T-helper 17 cell (primary cell): ENCODE measurements around the gene RBL1. TPM values are rescaled to one million over a fixed set of nuclear protein-coding genes. Genes with fewer than 3 reads are reported as not detected.
"Not testable (repeated sequence)": the region's sequence is repeated elsewhere in the genome, so short reads cannot be mapped to it uniquely, and the experiment has no call there.

Source experiments
- ATAC-seq: fragments of 150-1000 bp; cut with Tn5 transposase; 2 replicates; pipeline ENCODE4 v1.10.0; 2021; ENCODE audit warnings: mild to moderate bottlenecking, moderate library complexity
- DNase-seq, 3 donors: peaks; one replicate each; pipeline versions ENCODE4 v3.0.0 to v3.0.0-alpha.2; 2020 to 2021
- H3K9me3 ChIP-seq: one replicate; pipeline ENCODE4 v1.7.0; 2013; ENCODE audit warnings: low read length, mild to moderate bottlenecking; ENCODE audit not compliant: control insufficient read depth, poor library complexity, severe bottlenecking
- H3K27ac Mint-ChIP-seq: one replicate; pipeline ENCODE4 v1.8.0; 2022; ENCODE audit warnings: mild to moderate bottlenecking, moderate library complexity, mixed read lengths
- H3K27me3 Mint-ChIP-seq: one replicate; pipeline ENCODE4 v1.8.0; 2022; ENCODE audit warnings: mixed read lengths
- H3K36me3 Mint-ChIP-seq: one replicate; pipeline ENCODE4 v1.8.0; 2022; ENCODE audit warnings: low read depth, mixed read lengths
- H3K4me1 Mint-ChIP-seq: one replicate; pipeline ENCODE4 v1.8.0; 2022; ENCODE audit warnings: mild to moderate bottlenecking, mixed read lengths
- H3K4me3 Mint-ChIP-seq: one replicate; pipeline ENCODE4 v1.8.0; 2022; ENCODE audit warnings: mild to moderate bottlenecking, moderate library complexity, mixed read lengths
- total RNA-seq, 4 donors: library from RNA in 2 of 4; stranded (reverse) in 2 of 4; gene quantifications; one replicate each; pipeline ENCODE4 v1.2.3 and lab custom pipeline; 2022 to 2026

RBL1 gene
- total RNA-seq, 2 donors from 2014 or later: 27.1 to 27.3 TPM

- no peaks in the 10 kb centered on the region for H3K9me3 ChIP-seq
- peaks cover 2% of the 10 kb centered on the region for H3K36me3 Mint-ChIP-seq
- DNase-seq (no peak), ATAC-seq (peak; percentile 57)
- H3K4me3 Mint-ChIP-seq: no peak overlapping the region
- H3K4me1 Mint-ChIP-seq: peaks cover 2% of the 10 kb centered on the region
- no peaks in the 10 kb centered on the region for H3K27me3 Mint-ChIP-seq
- H3K27ac Mint-ChIP-seq: peak overlapping the region; percentile 81
These were observed 97.1 kb downstream of the RBL1 start for GRCh38 chr20:36998652-36999051.

- no peak for DNase-seq
- Mint-ChIP-seq H3K4me1 (peaks cover 2% of the 10 kb centered on the region), H3K27me3 (no peaks in the 10 kb centered on the region), H3K36me3 (peaks cover 7% of the 10 kb centered on the region), H3K4me3 (no peak overlapping the region), H3K27ac (peak overlapping the region; percentile 51)
- no peaks in the 10 kb centered on the region for H3K9me3 ChIP-seq
- ATAC-seq: no peak
These were observed 98.7 kb downstream of the RBL1 start for GRCh38 chr20:36997121-36997520.

- peaks cover 10% of the 10 kb centered on the region for H3K4me1 Mint-ChIP-seq
- H3K36me3 Mint-ChIP-seq, H3K27me3 Mint-ChIP-seq, ATAC-seq, H3K9me3 ChIP-seq, H3K27ac Mint-ChIP-seq, H3K4me3 Mint-ChIP-seq, DNase-seq: not testable (repeated sequence)
These were observed 101.6 kb downstream of the RBL1 start for GRCh38 chr20:36994221-36994620.

GRCh38 chr20:36992802-36993334 lies 102.9 kb downstream of the RBL1 start:
- Mint-ChIP-seq H3K4me3 (no peak overlapping the region), H3K27me3 (no peaks in the 10 kb centered on the region), H3K27ac (peak overlapping the region; percentile 22), H3K4me1 (peaks cover 19% of the 10 kb centered on the region), H3K36me3 (peaks cover 7% of the 10 kb centered on the region)
- ATAC-seq: no peak
- DNase-seq: no peak
- H3K9me3 ChIP-seq: no peaks in the 10 kb centered on the region

- peaks cover 7% of the 10 kb centered on the region for H3K36me3 Mint-ChIP-seq
- no peak overlapping the region for H3K27ac Mint-ChIP-seq
- DNase-seq (no peak), ATAC-seq (no peak)
- no peaks in the 10 kb centered on the region for H3K27me3 Mint-ChIP-seq
- peaks cover 22% of the 10 kb centered on the region for H3K4me1 Mint-ChIP-seq
- H3K4me3 Mint-ChIP-seq: no peak overlapping the region
- H3K9me3 ChIP-seq: no peaks in the 10 kb centered on the region
These were observed 104.1 kb downstream of the RBL1 start for GRCh38 chr20:36991703-36992102.

GRCh38 chr20:36989797-36990196 lies 106.0 kb downstream of the RBL1 start:
- no peaks in the 10 kb centered on the region for H3K27me3 Mint-ChIP-seq
- peaks cover 24% of the 10 kb centered on the region for H3K4me1 Mint-ChIP-seq
- H3K36me3 Mint-ChIP-seq: peaks cover 4% of the 10 kb centered on the region
- ATAC-seq (no peak), DNase-seq (no peak)
- H3K9me3 ChIP-seq: no peaks in the 10 kb centered on the region
- H3K27ac Mint-ChIP-seq: peak overlapping the region; percentile 19
- H3K4me3 Mint-ChIP-seq: no peak overlapping the region

- H3K4me1 Mint-ChIP-seq: peaks cover 24% of the 10 kb centered on the region
- ATAC-seq (peak; percentile 79), DNase-seq (no peak)
- H3K4me3 Mint-ChIP-seq: no peak overlapping the region
- H3K27ac Mint-ChIP-seq: peak overlapping the region; percentile 19
- H3K36me3 Mint-ChIP-seq: peaks cover 4% of the 10 kb centered on the region
- H3K9me3 ChIP-seq: no peaks in the 10 kb centered on the region
- no peaks in the 10 kb centered on the region for H3K27me3 Mint-ChIP-seq
These were observed 107.3 kb downstream of the RBL1 start for GRCh38 chr20:36988494-36988966.

GRCh38 chr20:36984257-36984638 lies 111.5 kb downstream of the RBL1 start:
- Mint-ChIP-seq H3K27ac (no peak overlapping the region), H3K27me3 (no peaks in the 10 kb centered on the region), H3K4me1 (peaks cover 16% of the 10 kb centered on the region), H3K4me3 (no peak overlapping the region), H3K36me3 (no peaks in the 10 kb centered on the region)
- ATAC-seq (no peak), DNase-seq (no peak)
- no peaks in the 10 kb centered on the region for H3K9me3 ChIP-seq

- Mint-ChIP-seq H3K27me3 (no peaks in the 10 kb centered on the region), H3K36me3 (no peaks in the 10 kb centered on the region), H3K27ac (peak overlapping the region; percentile 89), H3K4me1 (peaks cover 17% of the 10 kb centered on the region), H3K4me3 (peak overlapping the region; percentile 81)
- peak; percentile 23 to 61 (median 36) for DNase-seq
- H3K9me3 ChIP-seq: no peaks in the 10 kb centered on the region
- peak; percentile 94 for ATAC-seq
These were observed 120.5 kb downstream of the RBL1 start for GRCh38 chr20:36975099-36975818.

GRCh38 chr20:36974660-36975059 lies 121.1 kb downstream of the RBL1 start:
- ATAC-seq (peak; percentile 40), DNase-seq (no peak)
- Mint-ChIP-seq H3K27me3 (no peaks in the 10 kb centered on the region), H3K4me3 (no peak overlapping the region), H3K4me1 (peaks cover 23% of the 10 kb centered on the region), H3K36me3 (no peaks in the 10 kb centered on the region), H3K27ac (peak overlapping the region; percentile 89)
- H3K9me3 ChIP-seq: no peaks in the 10 kb centered on the region

GRCh38 chr20:36971103-36971502 lies 124.7 kb downstream of the RBL1 start:
- Mint-ChIP-seq H3K36me3 (no peaks in the 10 kb centered on the region), H3K4me3 (peak overlapping the region; percentile 63), H3K27ac (peak overlapping the region; percentile 92), H3K27me3 (no peaks in the 10 kb centered on the region), H3K4me1 (peaks cover 43% of the 10 kb centered on the region)
- H3K9me3 ChIP-seq: no peaks in the 10 kb centered on the region
- ATAC-seq: no peak
- DNase-seq: no peak

GRCh38 chr20:36969478-36970186 lies 126.2 kb downstream of the RBL1 start:
- H3K27ac Mint-ChIP-seq: peak overlapping the region; percentile 92
- ATAC-seq (peak; percentile 77), DNase-seq (peak in 1 of 3 donors; percentile 12)
- no peaks in the 10 kb centered on the region for H3K27me3 Mint-ChIP-seq
- no peaks in the 10 kb centered on the region for H3K9me3 ChIP-seq
- no peaks in the 10 kb centered on the region for H3K36me3 Mint-ChIP-seq
- peak overlapping the region; percentile 69 for H3K4me3 Mint-ChIP-seq
- peaks cover 38% of the 10 kb centered on the region for H3K4me1 Mint-ChIP-seq

- ATAC-seq: no peak
- H3K36me3 Mint-ChIP-seq: no peaks in the 10 kb centered on the region
These were observed 126.7 kb downstream of the RBL1 start for GRCh38 chr20:36969051-36969450.

More at GRCh38 chr20:36969051-36969450, 126.7 kb downstream of the RBL1 start:
- no peaks in the 10 kb centered on the region for H3K27me3 Mint-ChIP-seq
- DNase-seq: no peak
- peak overlapping the region; percentile 69 for H3K4me3 Mint-ChIP-seq
- H3K9me3 ChIP-seq: no peaks in the 10 kb centered on the region
- peak overlapping the region; percentile 92 for H3K27ac Mint-ChIP-seq
- peaks cover 38% of the 10 kb centered on the region for H3K4me1 Mint-ChIP-seq
